Stimulated activated CD4-positive, alpha-beta T cell treated with anti-CD3 and anti-CD28 coated beads, Interleukin-2, amount 100 ng/mL, for 48 hours (primary cell): ENCODE measurements around the gene HOXB9.

ENCODE experiments used
- DNase-seq, 2 donors: peaks; one replicate each; pipeline ENCODE4 v3.0.0-alpha.2; 2020

Gene HOXB9

DNA sequence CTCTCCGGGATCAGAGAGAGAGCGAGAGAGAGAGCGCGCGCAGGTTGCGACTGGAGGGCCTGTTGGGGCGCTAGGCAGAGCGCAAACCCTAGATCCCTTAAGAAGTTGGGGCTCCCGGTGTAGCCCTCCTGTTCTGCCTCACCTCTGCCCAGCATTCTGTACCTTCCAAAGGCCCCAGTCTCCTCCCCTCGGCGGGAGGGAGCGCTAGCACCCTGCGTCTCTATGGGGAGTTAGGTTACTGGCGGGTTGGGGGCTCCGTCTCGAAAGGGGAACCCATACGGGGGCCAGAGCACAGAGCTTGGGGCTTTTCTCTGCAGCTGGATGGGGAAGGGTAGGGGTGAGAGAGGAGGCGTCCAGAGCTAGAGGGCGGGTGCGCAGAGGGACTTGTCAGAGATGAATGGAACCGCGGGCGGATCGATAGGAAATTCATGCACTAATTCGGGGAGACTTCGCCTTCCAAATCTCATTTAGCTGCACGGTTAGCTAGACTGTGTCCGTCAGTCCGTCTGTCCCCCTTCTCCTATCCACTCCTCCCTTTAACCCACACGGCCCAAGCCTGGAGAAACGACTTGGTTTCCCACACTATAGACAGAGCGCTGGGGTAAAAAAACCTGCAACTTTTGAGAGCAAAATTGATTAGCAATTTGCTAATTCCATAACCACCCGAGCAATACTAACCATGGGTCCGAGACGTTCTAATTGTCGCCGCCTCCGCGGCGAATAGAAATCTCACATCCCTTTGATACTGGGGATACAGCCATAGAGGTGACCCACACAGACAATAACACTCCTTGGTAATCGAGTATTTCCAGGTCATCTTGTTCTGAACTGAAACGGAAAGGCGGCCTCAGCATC is 47.3 kb downstream of the HOXB9 start:
- DNase-seq, result peak in 1 of 2 donors; percentile 28

DNA sequence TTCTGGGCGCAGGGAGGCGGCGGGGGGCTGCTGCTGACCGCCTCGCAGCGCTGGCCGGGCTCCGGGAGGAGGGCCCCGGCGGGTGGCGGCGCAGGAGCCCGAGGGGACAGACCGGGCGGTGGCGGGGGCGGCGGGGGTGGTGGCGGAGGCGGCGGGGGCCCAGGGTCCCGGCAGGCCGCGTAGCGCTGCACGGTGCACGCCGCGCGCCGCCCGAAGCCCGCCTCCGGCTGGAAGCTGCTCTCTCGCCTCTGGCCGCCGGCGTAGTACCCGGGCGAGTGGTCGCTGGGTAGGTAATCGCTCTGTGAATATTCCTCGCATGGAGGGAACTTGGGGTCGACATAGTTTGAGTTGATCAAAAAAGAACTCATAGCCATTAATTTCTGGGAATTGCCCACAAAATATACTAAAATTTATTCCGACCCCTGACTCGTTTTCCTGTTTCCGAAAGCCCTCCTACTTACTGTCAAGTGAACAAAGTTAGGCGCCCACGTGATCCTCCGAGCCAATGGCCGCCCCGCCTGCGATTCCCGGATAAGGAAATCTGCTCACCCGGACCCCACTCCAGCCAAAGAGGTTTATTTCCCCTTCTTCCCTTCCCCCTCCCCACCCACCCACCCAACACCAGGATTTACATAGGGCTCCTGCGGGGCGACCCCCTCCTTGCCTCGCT is 48.1 kb downstream of the HOXB9 start, which contains the start of gene HOXB4:
Gene HOXB4, minus strand, starts transcription at position 405 of the 670 bp plus-strand sequence. Its CDS starts 31 bp downstream, at position 374.
- DNase-seq, result peak in 1 of 2 donors; percentile 57

DNA sequence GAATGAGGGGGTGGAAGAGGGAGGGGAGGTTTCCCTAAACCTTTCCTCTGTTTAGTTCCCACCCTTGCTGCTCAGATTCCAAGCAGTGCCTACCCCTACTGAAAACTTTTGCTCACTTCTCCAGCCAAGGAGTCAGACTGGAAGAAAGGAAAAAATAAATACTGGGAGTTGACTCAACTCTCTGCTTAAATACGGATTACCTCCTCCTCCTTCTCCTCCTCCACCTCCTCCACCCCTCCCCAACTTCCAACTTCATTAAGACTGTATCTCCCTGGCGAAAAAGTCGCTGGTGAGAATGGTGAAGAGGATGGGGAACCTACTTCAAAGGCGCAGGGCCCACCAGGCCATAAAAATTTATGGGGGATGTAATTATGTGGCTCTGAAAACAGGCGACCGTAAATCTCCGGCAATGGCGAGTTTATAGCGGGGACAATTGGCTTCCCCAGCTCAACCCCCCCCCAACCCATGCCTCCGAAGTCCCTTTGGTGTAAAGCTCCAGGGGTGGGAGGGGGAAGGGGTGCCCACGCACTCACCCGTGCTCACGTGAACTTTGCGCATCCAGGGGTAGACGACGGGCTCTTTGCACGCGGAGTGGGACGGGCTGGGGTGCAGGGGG is 48.7 kb downstream of the HOXB9 start:
- DNase-seq, result no peak

DNA sequence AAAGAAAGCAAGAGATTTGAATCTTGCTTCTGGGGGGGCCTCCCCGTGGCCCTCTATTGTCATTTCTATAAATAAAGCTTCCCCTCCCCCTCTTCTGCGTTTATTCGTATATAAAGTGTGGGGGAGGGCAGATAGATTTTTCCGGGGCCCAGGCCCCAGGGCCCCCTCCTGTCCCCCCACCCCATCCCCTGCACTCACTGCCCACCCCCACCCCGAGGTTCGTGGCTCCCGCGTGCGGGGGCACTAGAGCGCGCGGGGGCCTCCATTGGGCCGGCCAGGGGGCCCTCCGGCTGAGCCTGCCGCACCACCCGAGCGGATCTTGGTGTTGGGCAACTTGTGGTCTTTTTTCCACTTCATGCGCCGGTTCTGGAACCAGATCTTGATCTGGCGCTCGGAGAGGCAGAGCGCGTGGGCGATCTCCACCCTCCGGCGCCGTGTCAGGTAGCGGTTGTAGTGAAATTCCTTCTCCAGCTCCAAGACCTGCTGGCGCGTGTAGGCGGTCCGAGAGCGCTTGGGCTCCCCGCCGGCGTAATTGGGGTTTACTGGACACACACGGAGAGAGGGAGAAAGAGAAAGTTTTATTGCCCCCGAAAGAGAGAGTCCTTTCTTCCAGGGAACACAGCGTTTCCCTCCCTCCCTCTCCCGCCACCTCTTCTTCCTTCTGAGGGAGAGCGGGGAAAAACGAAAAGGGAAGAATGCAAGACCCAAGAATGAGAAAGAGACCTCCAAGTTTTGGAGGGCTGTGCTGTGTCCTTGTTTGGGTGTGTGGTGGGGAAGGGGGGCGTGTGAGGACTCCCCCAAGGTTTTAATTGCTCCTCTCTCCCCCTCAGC is 49.5 kb downstream of the HOXB9 start:
- DNase-seq, result no peak

DNA sequence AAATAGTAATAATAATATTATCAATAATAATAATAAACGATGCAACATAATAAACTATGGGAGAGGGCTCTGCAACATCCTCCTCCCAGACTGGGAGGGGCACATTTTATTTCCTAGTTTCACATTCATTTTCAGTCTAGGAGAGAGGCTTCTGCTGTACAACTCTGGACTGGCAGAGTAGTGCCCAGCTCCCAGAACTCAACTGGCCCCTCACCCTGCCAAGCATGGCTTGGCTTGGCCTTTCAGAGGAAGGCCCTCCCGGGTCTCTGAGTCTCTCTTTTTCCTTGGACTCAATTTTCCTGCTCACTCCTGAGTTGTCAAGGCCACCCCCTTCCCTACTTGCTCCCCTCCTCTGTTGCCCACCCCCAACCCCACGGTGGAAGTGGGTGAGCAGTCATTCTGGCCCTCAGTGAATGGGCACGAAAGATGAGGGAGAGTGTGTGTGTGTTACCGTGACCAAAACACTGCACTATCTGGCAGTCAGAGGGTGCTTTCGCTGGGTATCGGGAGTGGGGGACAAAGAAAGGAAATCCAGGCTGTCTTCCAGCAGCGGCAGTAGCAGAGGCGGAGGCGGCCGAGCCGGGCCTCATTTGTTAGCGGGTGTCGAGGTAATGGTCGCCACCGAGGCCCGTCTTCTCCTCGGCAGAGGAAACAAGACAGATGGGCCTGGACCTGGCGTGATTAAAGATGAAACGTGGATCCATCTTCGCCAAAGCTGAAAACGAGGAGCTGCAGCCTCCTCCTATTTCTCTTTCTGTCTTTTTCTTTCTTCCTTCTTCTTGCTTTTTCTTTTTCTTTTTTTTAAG is 50.3 kb downstream of the HOXB9 start:
- no peak for DNase-seq

DNA sequence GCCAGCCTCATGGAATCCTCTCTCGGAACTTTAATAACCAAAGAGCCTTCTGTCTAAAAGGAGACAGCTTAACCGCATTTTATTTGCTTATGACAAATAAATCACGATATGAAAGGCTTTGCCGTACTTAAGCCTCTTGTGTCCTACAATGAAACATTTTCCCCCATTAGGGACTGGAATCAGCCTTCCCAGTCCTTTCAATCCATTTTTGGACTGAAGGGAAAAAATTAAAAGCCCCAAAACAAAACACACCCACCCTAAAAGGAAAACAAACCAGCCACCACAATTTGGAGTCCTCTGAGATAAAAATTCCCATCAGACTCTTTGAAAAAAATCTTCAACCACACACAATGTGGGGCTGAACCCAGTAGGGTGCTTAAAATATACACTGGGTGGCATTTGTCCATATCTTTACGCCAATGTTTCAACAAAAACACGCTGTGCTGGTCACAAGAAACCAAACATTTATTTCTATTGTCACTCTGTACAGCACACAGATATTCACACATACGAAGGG is 51.0 kb downstream of the HOXB9 start:
- no peak for DNase-seq

DNA sequence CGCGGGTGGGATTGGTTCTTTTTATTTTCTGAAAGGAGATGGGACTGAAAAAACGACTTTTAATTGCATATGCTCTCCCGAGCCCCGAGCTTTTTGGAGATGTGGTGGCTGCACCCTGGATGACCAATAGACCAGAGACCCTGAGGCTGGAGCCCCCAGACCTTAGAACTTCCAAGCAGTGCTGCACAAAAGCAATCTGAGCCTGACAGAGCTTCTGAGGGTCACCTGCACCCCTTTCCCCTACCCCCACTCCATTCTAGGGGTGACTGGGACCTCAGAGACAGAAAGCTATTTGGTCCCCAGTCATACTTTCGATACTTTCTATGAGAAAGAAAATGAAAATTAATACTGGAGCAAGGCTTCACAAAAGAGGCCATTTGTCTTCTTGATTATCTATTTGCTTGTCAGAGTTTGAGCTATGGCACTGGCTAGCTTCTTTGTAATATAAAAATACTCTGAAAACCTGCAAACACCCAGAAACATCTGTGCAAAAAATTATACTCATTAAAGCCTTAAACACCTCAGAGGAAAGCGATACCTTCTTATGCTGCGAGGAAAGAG is 51.6 kb downstream of the HOXB9 start:
- DNase-seq, result no peak

DNA sequence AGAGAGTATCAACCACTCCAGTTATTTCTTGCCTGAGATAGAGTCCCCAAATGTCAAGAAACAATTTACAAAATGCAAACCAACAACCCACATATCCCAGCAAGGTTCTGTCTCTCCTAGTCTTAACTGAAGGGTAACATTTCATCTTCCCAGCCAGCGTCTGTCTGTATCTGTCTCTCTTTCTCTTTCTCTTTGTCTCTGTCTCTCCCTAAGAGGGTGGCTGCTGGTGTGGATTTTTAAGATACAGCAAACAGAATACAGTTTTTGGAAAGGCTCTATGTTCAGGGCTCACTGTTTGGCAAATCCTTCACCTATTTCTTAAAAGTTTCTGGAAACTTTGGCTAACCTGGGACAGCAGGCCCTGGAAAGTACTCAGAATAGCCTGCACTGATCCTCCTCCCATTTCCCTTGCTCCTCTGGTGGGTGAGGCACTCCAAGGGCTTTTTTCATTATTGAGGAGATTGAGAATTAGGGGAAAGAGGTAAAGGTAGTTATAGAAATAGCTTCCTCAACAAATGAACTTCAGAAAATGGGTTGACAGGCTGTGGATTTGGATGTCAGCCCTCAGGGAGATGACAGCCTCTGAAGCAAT is 54.2 kb downstream of the HOXB9 start:
- DNase-seq, result no peak
